Measurements from ENCODE around the gene TMEM54. TPM values are rescaled to one million over a fixed set of nuclear protein-coding genes. Genes with fewer than 3 reads are reported as not detected.
"Not testable (repeated sequence)": the region's sequence is repeated elsewhere in the genome, so short reads cannot be mapped to it uniquely, and the experiment has no call there.

TMEM54 gene
- total and polyA plus RNA-seq, 10 of the 15 experiments (the other 5 are each of a cell fraction or from before 2014, with no cell fraction given) = 0.07 to 0.94 (median 0.56) TPM; not detected in 1

- H3K4me1 ChIP-seq (ENCODE audit: control insufficient read depth, insufficient read depth, low read length); H3K36me3 ChIP-seq (ENCODE audit: control insufficient read depth in 2 of 2, insufficient read depth in 2 of 2, low read length in 1 of 2); POLR2A ChIA-PET; H4K20me1 ChIP-seq (ENCODE audit: control insufficient read depth, insufficient read depth); intact Hi-C loops (cut with micrococcal nuclease; ENCODE audit: unreplicated experiment); H2AFZ ChIP-seq (ENCODE audit: control insufficient read depth, low read depth, low read length); in situ Hi-C loops (cut with MboI); H3K27me3 ChIP-seq (replicated peaks in 1 of 2; ENCODE audit: control insufficient read depth in 2 of 2, insufficient read depth in 2 of 2, low read length in 1 of 2); H3K79me2 ChIP-seq (ENCODE audit: control insufficient read depth, insufficient read depth, low read length); H3K4me2 ChIP-seq (ENCODE audit: control insufficient read depth, insufficient read depth); BruUV-seq (replicated peaks); H3K27ac ChIP-seq (ENCODE audit: control insufficient read depth, insufficient read depth); H3K4me3 ChIP-seq; DNase-seq (ENCODE audit: low read depth, low spot score); H3K9me3 ChIP-seq (replicated peaks; ENCODE audit: control insufficient read depth, insufficient read depth, low read length); H3K9ac ChIP-seq (ENCODE audit: control insufficient read depth, insufficient read depth, low read length); ATAC-seq; RAD21 ChIA-PET (ENCODE audit: unreplicated experiment); FAIRE-seq: not testable (repeated sequence)
- ChIA-PET SMC1A (ENCODE audit: uncharacterized antibody, unreplicated experiment) (interaction anchor here (1.1 to 1.2 kb wide), 2 partner anchors 24 to 149 kb away, joined by 3 read pairs; no protein-coding TSS in a partner anchor), CTCF (interaction anchor here (0.9 kb wide), 1 partner anchor 208 kb away, joined by 3 read pairs; no protein-coding TSS in a partner anchor)
- 40% methylated on average over 10 of the region's 10 CpGs for WGBS (ENCODE audit: insufficient coverage, insufficient replicate concordance, low lambda C conversion rate, missing lambda C conversion rate)
Measured at GRCh38 chr1:32905588-32905987, 4.4 kb upstream of the TMEM54 start.

- H3K27ac ChIP-seq (ENCODE audit: control insufficient read depth, insufficient read depth) = no peak overlapping the region
- ATAC-seq = no peak
- CTCF ChIA-PET = interaction anchor here (0.9 kb wide), 1 partner anchor 209 kb away, joined by 3 read pairs; no protein-coding TSS in a partner anchor
- no peak overlapping the region for H2AFZ ChIP-seq (ENCODE audit: control insufficient read depth, low read depth, low read length)
- no peaks in the 10 kb centered on the region for H4K20me1 ChIP-seq (ENCODE audit: control insufficient read depth, insufficient read depth)
- no peak overlapping the region for H3K4me2 ChIP-seq (ENCODE audit: control insufficient read depth, insufficient read depth)
- 23% methylated on average over 2 of the region's 2 CpGs for WGBS (ENCODE audit: insufficient coverage, insufficient replicate concordance, low lambda C conversion rate, missing lambda C conversion rate)
- SMC1A ChIA-PET (ENCODE audit: uncharacterized antibody, unreplicated experiment) = interaction anchor here (1.1 to 1.2 kb wide), 3 partner anchors 23 to 150 kb away, joined by 3 read pairs; no protein-coding TSS in a partner anchor
- no peaks in the 10 kb centered on the region for H3K79me2 ChIP-seq (ENCODE audit: control insufficient read depth, insufficient read depth, low read length)
- DNase-seq (ENCODE audit: low read depth, low spot score) = no peak
- no peak overlapping the region for H3K4me3 ChIP-seq
- H3K4me1 ChIP-seq (ENCODE audit: control insufficient read depth, insufficient read depth, low read length) = no peaks in the 10 kb centered on the region
- no peaks in the 10 kb centered on the region for H3K36me3 ChIP-seq (ENCODE audit: control insufficient read depth in 2 of 2, insufficient read depth in 2 of 2, low read length in 1 of 2)
- in situ Hi-C loops (cut with MboI) = no loop called here
- no TSS peak for BruUV-seq (replicated peaks)
- H3K9ac ChIP-seq (ENCODE audit: control insufficient read depth, insufficient read depth, low read length) = no peak overlapping the region
- no peaks in the 10 kb centered on the region for H3K9me3 ChIP-seq (replicated peaks; ENCODE audit: control insufficient read depth, insufficient read depth, low read length)
- RAD21 ChIA-PET (ENCODE audit: unreplicated experiment) = no interaction called here
- H3K27me3 ChIP-seq (replicated peaks in 1 of 2; ENCODE audit: control insufficient read depth in 2 of 2, insufficient read depth in 2 of 2, low read length in 1 of 2) = peaks cover 3 to 6% of the 10 kb centered on the region in 2 experiments
- intact Hi-C loops (cut with micrococcal nuclease; ENCODE audit: unreplicated experiment) = no loop called here
- no peak for TF ChIP-seq KDM1A (IDR thresholded peaks at IDR 0.05; ENCODE audit: borderline replicate concordance)
- TF ChIP-seq IKZF2 (IDR thresholded peaks at IDR 0.05) = no peak
- TF ChIP-seq, protein P1, sequence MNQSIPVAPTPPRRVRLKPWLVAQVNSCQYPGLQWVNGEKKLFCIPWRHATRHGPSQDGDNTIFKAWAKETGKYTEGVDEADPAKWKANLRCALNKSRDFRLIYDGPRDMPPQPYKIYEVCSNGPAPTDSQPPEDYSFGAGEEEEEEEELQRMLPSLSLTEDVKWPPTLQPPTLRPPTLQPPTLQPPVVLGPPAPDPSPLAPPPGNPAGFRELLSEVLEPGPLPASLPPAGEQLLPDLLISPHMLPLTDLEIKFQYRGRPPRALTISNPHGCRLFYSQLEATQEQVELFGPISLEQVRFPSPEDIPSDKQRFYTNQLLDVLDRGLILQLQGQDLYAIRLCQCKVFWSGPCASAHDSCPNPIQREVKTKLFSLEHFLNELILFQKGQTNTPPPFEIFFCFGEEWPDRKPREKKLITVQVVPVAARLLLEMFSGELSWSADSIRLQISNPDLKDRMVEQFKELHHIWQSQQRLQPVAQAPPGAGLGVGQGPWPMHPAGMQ (IDR thresholded peaks at IDR 0.05; ENCODE audit: borderline replicate concordance) = no peak
- POLR2A ChIA-PET = interaction anchor here (0.5 kb wide), 1 partner anchor 180 kb away, joined by 3 read pairs; no protein-coding TSS in a partner anchor
- no peak for FAIRE-seq
Measured at GRCh38 chr1:32904797-32905196, 3.6 kb upstream of the TMEM54 start.

Measured in GM12878 (cell line).